Astrocyte (in vitro differentiated cells and primary cell): ENCODE results near the gene LEMD2.

Experiments used
- CTCF ChIP-seq: IDR thresholded peaks from 2 replicates; pipeline ENCODE4 v1.5.1; 2011; ENCODE audit warnings: low read depth, mild to moderate bottlenecking, inconsistent platforms, low read length, moderate library complexity; ENCODE audit not compliant: insufficient read depth
- EZH2 ChIP-seq: IDR thresholded peaks from 2 replicates; pipeline ENCODE4 v1.6.1; 2012; ENCODE audit warnings: mild to moderate bottlenecking, low read length, inconsistent platforms; ENCODE audit not compliant: insufficient read depth

- no peak for TF ChIP-seq CTCF
- TF ChIP-seq EZH2, result no peak
Measured at GRCh38 chr6:33779895-33780294, 9.0 kb downstream of the LEMD2 start.
